HepG2 (cell line): ENCODE data around the gene GPR17. TPM values are rescaled to one million over a fixed set of nuclear protein-coding genes. Genes with fewer than 3 reads are reported as not detected.

Experiments
- ATAC-seq: fragments of 200-7000 bp; cut with Tn5 transposase; 3 replicates; pipeline ENCODE4 v1.9.1; 2020; ENCODE audit warnings: mild to moderate bottlenecking, moderate library complexity
- BruUV-seq: library from RNA; stranded (reverse); fragments of 400-500 nt; replicated peaks from 2 replicates; lab custom pipeline; 2021; lab: Mats Ljungman, UMichigan
- CTCF ChIA-PET: fragments of 300-600 bp; formaldehyde crosslinking; extraction: SDS; loops from one replicate; lab custom pipeline; 2021; ENCODE audit warnings: low total read pairs, inconsistent platforms, low intra/inter-chr PET ratio; lab: Yijun Ruan, JAX
- POLR2A ChIA-PET: fragments of 350-600 bp; sonication (Branson Sonifier 250); formaldehyde crosslinking; loops from one replicate; lab custom pipeline; 2020; ENCODE audit warnings: antibody characterized with exemption, inconsistent platforms; lab: Yijun Ruan, JAX
- DNase-seq: peaks from one replicate; pipeline ENCODE4 v3.0.0-alpha.2; 2015; ENCODE audit warnings: low spot score
- FAIRE-seq: peaks from 3 replicates; lab custom pipeline; 2011; peaks lifted over from hg19 to GRCh38; lab: Jason Lieb, UNC
- H2AFZ ChIP-seq: one replicate; pipeline ENCODE4 v1.6.1; 2011; ENCODE audit warnings: low read length, inconsistent platforms
- H3K27ac ChIP-seq: fragments of 300-600 bp; 3 replicates; pipeline ENCODE4 v1.8.0; 2011; ENCODE audit warnings: mixed run types, mild to moderate bottlenecking, mixed read lengths, low read length, inconsistent platforms; ENCODE audit not compliant: insufficient read depth; ENCODE audit errors: extremely low read length
- H3K27me3 ChIP-seq, 2 experiments: fragments of 200-600 bp in 1 of 2; 2 replicates in 1 of 2; 3 replicates in 1 of 2; pipeline versions ENCODE4 v1.6.0 to v1.8.0; 2011; ENCODE audit warnings: low read length in 2 of 2, mild to moderate bottlenecking in 2 of 2, moderate library complexity in 2 of 2, inconsistent platforms in 1 of 2; ENCODE audit not compliant: insufficient read depth in 2 of 2, control insufficient read depth in 1 of 2
- H3K36me3 ChIP-seq, 2 experiments: fragments of 200-600 bp in 1 of 2; replicated peaks in 1 of 2; 2 replicates in 1 of 2; 3 replicates in 1 of 2; pipeline versions ENCODE4 v1.5.1 to v1.8.0; 2011; ENCODE audit warnings: low read length in 2 of 2, inconsistent platforms in 1 of 2; ENCODE audit not compliant: insufficient read depth in 2 of 2, control insufficient read depth in 1 of 2
- H3K4me1 ChIP-seq: 2 replicates; pipeline ENCODE4 v1.5.1; 2012; ENCODE audit warnings: low read length, inconsistent platforms; ENCODE audit not compliant: insufficient read depth
- H3K4me2 ChIP-seq: 2 replicates; pipeline ENCODE4 v1.6.0; 2011; ENCODE audit warnings: low read depth, low read length, inconsistent platforms
- H3K4me3 ChIP-seq, 3 experiments: fragments of 200-600 bp in 1 of 3; sonication (generic), shearing (Covaris generic) in 1 of 3; replicated peaks in 1 of 3; 2 replicates each; pipeline ENCODE4 v1.5.1; 2011 to 2016; ENCODE audit warnings: low read length in 3 of 3, inconsistent platforms in 2 of 3, low read depth in 2 of 3, mild to moderate bottlenecking in 2 of 3, control low read depth in 1 of 3, mixed read lengths in 1 of 3; ENCODE audit not compliant: insufficient read depth in 1 of 3
- H3K79me2 ChIP-seq: one replicate; pipeline ENCODE4 v1.6.1; 2011; ENCODE audit warnings: low read length, inconsistent platforms; ENCODE audit not compliant: insufficient read depth
- H3K9ac ChIP-seq: 2 replicates; pipeline ENCODE4 v1.6.0; 2011; ENCODE audit warnings: mild to moderate bottlenecking, low read depth, low read length, inconsistent platforms; ENCODE audit not compliant: insufficient read depth
- H3K9me3 ChIP-seq: 2 replicates; pipeline ENCODE4 v1.5.1; 2012; ENCODE audit warnings: mild to moderate bottlenecking, low read length
- H4K20me1 ChIP-seq: 2 replicates; pipeline ENCODE4 v1.6.0; 2011; ENCODE audit warnings: inconsistent platforms, mild to moderate bottlenecking, low read length, moderate library complexity; ENCODE audit not compliant: insufficient read depth
- ARID2 ChIP-seq: sonication (generic); formaldehyde crosslinking; IDR thresholded peaks from 2 replicates; pipeline ENCODE4 v1.8.1; 2022; ENCODE audit warnings: mild to moderate bottlenecking, missing genetic modification reagents, borderline replicate concordance
- ARNT ChIP-seq: fragments of 450-650 bp; IDR thresholded peaks from 2 replicates; pipeline ENCODE4 v1.6.1; 2017
- ELF3 ChIP-seq: IDR thresholded peaks from 2 replicates; pipeline ENCODE4 v1.6.1; 2016; ENCODE audit warnings: missing genetic modification reagents, missing compliant biosample characterization
- GTF3A ChIP-seq: sonication (generic); formaldehyde crosslinking; conservative IDR thresholded peaks from 2 replicates; pipeline ENCODE4 v1.4.0; 2020; ENCODE audit warnings: mild to moderate bottlenecking, missing genetic modification reagents
- NKX3-1 ChIP-seq: sonication (generic); formaldehyde crosslinking; IDR thresholded peaks from 2 replicates; pipeline ENCODE4 v1.5.0; 2020; ENCODE audit warnings: missing genetic modification reagents
- SRSF1 ChIP-seq: fragments of 200-400 bp; formaldehyde crosslinking; optimal IDR thresholded peaks from 2 replicates; pipeline ENCODE3; 2017; ENCODE audit warnings: mild to moderate bottlenecking, low read depth, low read length, moderate library complexity
- TGIF2 ChIP-seq: IDR thresholded peaks from 2 replicates; pipeline ENCODE4 v1.6.1; 2016; ENCODE audit warnings: control low read depth, missing compliant biosample characterization
- ZMAT3 ChIP-seq: sonication (generic); formaldehyde crosslinking; conservative IDR thresholded peaks from 2 replicates; pipeline ENCODE4 v1.7.0; 2021; ENCODE audit warnings: missing genetic modification reagents
- ZNF264 ChIP-seq: sonication (generic); formaldehyde crosslinking; IDR thresholded peaks from 2 replicates; pipeline ENCODE4 v1.4.0; 2020; ENCODE audit warnings: missing genetic modification reagents
- ZNF589 ChIP-seq: sonication (generic); formaldehyde crosslinking; conservative IDR thresholded peaks from 2 replicates; pipeline ENCODE4 v1.8.0; 2022; ENCODE audit warnings: mild to moderate bottlenecking, moderate library complexity, missing genetic modification reagents
- ZNF614 ChIP-seq: IDR thresholded peaks from 2 replicates; pipeline ENCODE4 v1.6.1; 2018; ENCODE audit warnings: missing biosample characterization, missing genetic modification reagents, inconsistent platforms, borderline replicate concordance
- ZNF720 ChIP-seq: sonication (generic); formaldehyde crosslinking; IDR thresholded peaks from 2 replicates; pipeline ENCODE4 v1.4.0; 2020; ENCODE audit warnings: missing genetic modification reagents
- WGBS: methylation state at CpG from one replicate; pipeline ENCODE4 v1.1.6; 2017; ENCODE audit warnings: low lambda C conversion rate; 5-methylcytosine and 5-hydroxymethylcytosine counted together
- in situ Hi-C: cut with HindIII; loops from 2 replicates; pipeline ENCODE4 v1.10.0; 2017; ENCODE audit warnings: low pct_unique_long_range_greater_than_20kb; ENCODE audit not compliant: extremely low pct_ligation_motif_present
- intact Hi-C: fragments of 100-400 bp; cut with micrococcal nuclease; formaldehyde crosslinking; loops from one replicate; pipeline ENCODE4 v1.10.0; 2022; ENCODE audit not compliant: unreplicated experiment
- polyA plus RNA-seq, 8 experiments: library from polyadenylated mRNA; depleted of rRNA in 3 of 8; stranded (reverse) in 7 of 8; unstranded in 1 of 8; fragments of >200 nt; fragmentation: Illumina TruSeq in 4 of 8; extraction: Trizol in 4 of 8; gene quantifications; 2 replicates each; pipeline versions ENCODE4 v1.2.1 to v1.2.3, GENCODE V29; 2011 to 2016; ENCODE audit warnings: low read depth in 4 of 8, missing spikeins in 1 of 8, mixed read lengths in 1 of 8; ENCODE audit not compliant: insufficient read depth in 1 of 8
- total RNA-seq, 5 experiments: library from RNA; depleted of rRNA; stranded (reverse); fragments of >200 nt; fragmentation: Illumina TruSeq; extraction: Trizol; gene quantifications; 2 replicates each; pipeline ENCODE4 v1.2.3, GENCODE V29; 2016; ENCODE audit warnings: low read depth in 1 of 5
- TF ChIP-seq, protein P1 (sequence below): sonication (generic); formaldehyde crosslinking; IDR thresholded peaks from 2 replicates; pipeline ENCODE4 v1.5.0; 2020; ENCODE audit warnings: missing genetic modification reagents
- TF ChIP-seq, protein P2 (sequence below): sonication (generic); formaldehyde crosslinking; IDR thresholded peaks from 2 replicates; pipeline ENCODE4 v1.8.1; 2022; ENCODE audit warnings: mild to moderate bottlenecking, missing genetic modification reagents
- TF ChIP-seq, protein P3 (sequence below): IDR thresholded peaks from 2 replicates; pipeline ENCODE4 v1.6.1; 2016; ENCODE audit warnings: low read depth
- TF ChIP-seq, protein P4 (sequence below): sonication (generic); formaldehyde crosslinking; IDR thresholded peaks from 2 replicates; pipeline ENCODE4 v1.5.0; 2020; ENCODE audit warnings: missing genetic modification reagents
- TF ChIP-seq, protein P5 (sequence below): sonication (generic); formaldehyde crosslinking; IDR thresholded peaks from 2 replicates; pipeline ENCODE4 v1.4.0; 2020; ENCODE audit warnings: mild to moderate bottlenecking, missing genetic modification reagents

The GPR17 gene
- total and polyA plus RNA-seq, 2 of the 13 experiments (the other 11 are each of a cell fraction or from before 2014, with no cell fraction given), result not detected

DNA sequence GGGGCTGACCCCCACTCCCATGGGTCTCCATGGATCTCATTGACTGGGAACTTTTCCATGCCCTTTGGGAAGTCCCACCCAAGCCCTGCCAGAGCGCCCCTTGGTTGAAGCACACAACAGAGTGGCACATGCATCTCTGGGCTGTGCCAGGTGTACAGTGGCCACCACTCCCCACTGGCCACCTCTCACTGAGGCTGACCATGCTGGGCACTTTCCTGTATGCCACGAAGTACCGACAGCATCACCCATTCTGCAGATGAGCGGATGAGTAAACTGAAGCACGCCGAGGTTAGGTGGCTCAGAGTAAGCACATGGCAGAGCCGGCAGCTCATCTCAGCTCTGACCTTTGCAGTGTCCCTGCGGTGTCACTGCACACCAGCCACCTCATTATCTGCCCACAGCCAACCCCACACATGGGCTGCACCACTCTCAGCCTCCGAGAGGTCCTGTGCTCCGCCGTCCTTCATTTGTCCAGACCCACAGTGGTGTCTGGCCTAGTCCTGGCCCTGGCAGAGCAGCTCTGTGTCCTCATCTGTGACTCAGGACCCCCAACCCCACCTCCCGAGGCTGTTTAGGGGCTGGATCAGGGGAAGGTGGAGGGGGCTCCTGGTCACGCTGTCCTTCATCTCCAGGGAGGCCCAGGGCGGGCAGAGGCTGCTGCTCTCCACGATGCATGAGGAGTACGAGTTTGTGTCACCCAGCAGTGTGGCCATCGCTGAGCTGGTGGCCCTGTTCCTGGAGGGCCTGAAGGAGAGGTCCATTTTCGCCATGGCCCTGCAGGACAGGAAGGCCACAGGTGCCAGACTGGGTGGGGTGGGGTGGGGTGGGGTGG is 18.0 kb upstream of the GPR17 start:
- Histone ChIP-seq H3K36me3 (no peaks in the 10 kb centered on the region), H2AFZ (no peak overlapping the region), H4K20me1 (no peaks in the 10 kb centered on the region), H3K4me3 (no peak overlapping the region), H3K9me3 (no peaks in the 10 kb centered on the region), H3K27ac (no peak overlapping the region), H3K4me2 (no peak overlapping the region), H3K4me1 (no peaks in the 10 kb centered on the region), H3K27me3 (peaks cover 28 to 92% of the 10 kb centered on the region in 2 experiments), H3K79me2 (no peaks in the 10 kb centered on the region), H3K9ac (no peak overlapping the region)
- intact Hi-C loops, result no loop called here
- BruUV-seq, result no TSS peak
- ChIA-PET CTCF (no interaction called here), POLR2A (no interaction called here)
- TF ChIP-seq GTF3A (CRISPR knock-in tag), result no peak
- no peak for TF ChIP-seq ZMAT3 (CRISPR knock-in tag)
- TF ChIP-seq ZNF614 (CRISPR knock-in tag), result no peak
- TF ChIP-seq, protein P1, sequence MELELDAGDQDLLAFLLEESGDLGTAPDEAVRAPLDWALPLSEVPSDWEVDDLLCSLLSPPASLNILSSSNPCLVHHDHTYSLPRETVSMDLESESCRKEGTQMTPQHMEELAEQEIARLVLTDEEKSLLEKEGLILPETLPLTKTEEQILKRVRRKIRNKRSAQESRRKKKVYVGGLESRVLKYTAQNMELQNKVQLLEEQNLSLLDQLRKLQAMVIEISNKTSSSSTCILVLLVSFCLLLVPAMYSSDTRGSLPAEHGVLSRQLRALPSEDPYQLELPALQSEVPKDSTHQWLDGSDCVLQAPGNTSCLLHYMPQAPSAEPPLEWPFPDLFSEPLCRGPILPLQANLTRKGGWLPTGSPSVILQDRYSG (CRISPR knock-in tag), result no peak
- no peak for TF ChIP-seq ELF3 (CRISPR knock-in tag)
- no peak for TF ChIP-seq TGIF2
- no peak for TF ChIP-seq ZNF264
- TF ChIP-seq, protein P2, sequence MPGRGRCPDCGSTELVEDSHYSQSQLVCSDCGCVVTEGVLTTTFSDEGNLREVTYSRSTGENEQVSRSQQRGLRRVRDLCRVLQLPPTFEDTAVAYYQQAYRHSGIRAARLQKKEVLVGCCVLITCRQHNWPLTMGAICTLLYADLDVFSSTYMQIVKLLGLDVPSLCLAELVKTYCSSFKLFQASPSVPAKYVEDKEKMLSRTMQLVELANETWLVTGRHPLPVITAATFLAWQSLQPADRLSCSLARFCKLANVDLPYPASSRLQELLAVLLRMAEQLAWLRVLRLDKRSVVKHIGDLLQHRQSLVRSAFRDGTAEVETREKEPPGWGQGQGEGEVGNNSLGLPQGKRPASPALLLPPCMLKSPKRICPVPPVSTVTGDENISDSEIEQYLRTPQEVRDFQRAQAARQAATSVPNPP (CRISPR knock-in tag), result no peak
- no peak for TF ChIP-seq ZNF589 (CRISPR knock-in tag)
- TF ChIP-seq NKX3-1 (CRISPR knock-in tag), result no peak
- TF ChIP-seq ARNT, result no peak
- TF ChIP-seq, protein P3, sequence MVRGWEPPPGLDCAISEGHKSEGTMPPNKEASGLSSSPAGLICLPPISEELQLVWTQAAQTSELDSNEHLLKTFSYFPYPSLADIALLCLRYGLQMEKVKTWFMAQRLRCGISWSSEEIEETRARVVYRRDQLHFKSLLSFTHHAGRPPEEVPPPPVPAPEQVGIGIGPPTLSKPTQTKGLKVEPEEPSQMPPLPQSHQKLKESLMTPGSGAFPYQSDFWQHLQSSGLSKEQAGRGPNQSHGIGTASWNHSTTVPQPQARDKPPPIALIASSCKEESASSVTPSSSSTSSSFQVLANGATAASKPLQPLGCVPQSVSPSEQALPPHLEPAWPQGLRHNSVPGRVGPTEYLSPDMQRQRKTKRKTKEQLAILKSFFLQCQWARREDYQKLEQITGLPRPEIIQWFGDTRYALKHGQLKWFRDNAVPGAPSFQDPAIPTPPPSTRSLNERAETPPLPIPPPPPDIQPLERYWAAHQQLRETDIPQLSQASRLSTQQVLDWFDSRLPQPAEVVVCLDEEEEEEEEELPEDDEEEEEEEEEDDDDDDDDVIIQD (CRISPR knock-in tag), result no peak
- TF ChIP-seq, protein P4, sequence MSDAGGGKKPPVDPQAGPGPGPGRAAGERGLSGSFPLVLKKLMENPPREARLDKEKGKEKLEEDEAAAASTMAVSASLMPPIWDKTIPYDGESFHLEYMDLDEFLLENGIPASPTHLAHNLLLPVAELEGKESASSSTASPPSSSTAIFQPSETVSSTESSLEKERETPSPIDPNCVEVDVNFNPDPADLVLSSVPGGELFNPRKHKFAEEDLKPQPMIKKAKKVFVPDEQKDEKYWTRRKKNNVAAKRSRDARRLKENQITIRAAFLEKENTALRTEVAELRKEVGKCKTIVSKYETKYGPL, result no peak
- no peak for TF ChIP-seq SRSF1
- TF ChIP-seq, protein P5, sequence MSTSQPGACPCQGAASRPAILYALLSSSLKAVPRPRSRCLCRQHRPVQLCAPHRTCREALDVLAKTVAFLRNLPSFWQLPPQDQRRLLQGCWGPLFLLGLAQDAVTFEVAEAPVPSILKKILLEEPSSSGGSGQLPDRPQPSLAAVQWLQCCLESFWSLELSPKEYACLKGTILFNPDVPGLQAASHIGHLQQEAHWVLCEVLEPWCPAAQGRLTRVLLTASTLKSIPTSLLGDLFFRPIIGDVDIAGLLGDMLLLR, result no peak
- TF ChIP-seq ARID2, result no peak
- TF ChIP-seq ZNF720 (CRISPR knock-in tag), result no peak
- DNase-seq, result no peak
- no peak for ATAC-seq
- FAIRE-seq, result no peak
- in situ Hi-C loops, result no loop called here
- WGBS, result 34% methylated on average over 13 of the region's 18 CpGs
